OCI-LY3 (cell line): ENCODE measurements around the gene TNRC18.

Experiments
- H2AFZ ChIP-seq: fragments of 200-600, 300-600 bp; shearing (Covaris generic); 2 replicates; pipeline ENCODE4 v1.6.0; 2014; ENCODE audit warnings: antibody characterized with exemption, low read depth, low read length
- H3K27ac ChIP-seq: fragments of 200-600, 300-600 bp; sonication (generic); 2 replicates; pipeline ENCODE4 v1.5.1; 2014; ENCODE audit warnings: mild to moderate bottlenecking, low read length, moderate library complexity, mixed read lengths
- H3K27me3 ChIP-seq: fragments of 200-600, 300-600 bp; sonication (generic); 2 replicates; pipeline ENCODE4 v1.6.1; 2014; ENCODE audit warnings: low read depth, low read length, mixed read lengths
- H3K36me3 ChIP-seq: fragments of 200-600, 300-600 bp; sonication (generic); replicated peaks from 2 replicates; pipeline ENCODE3; 2014; ENCODE audit warnings: low read depth, low read length, mixed read lengths
- H3K4me1 ChIP-seq: fragments of 300-600, 200-600 bp; sonication (generic); 2 replicates; pipeline ENCODE4 v1.6.1; 2014; ENCODE audit warnings: low read length, mixed read lengths
- H3K4me2 ChIP-seq: fragments of 200-600, 300-600 bp; sonication (generic); 2 replicates; pipeline ENCODE4 v1.6.1; 2014; ENCODE audit warnings: low read length, mixed read lengths
- H3K4me3 ChIP-seq: fragments of 300-600, 200-600 bp; sonication (generic); 2 replicates; pipeline ENCODE4 v1.5.1; 2014; ENCODE audit warnings: antibody characterized with exemption, mild to moderate bottlenecking, low read length, moderate library complexity
- H3K79me2 ChIP-seq: fragments of 300-600, 200-600 bp; shearing (Covaris generic); 2 replicates; pipeline ENCODE4 v1.6.1; 2014; ENCODE audit warnings: mild to moderate bottlenecking, low read length, mixed read lengths
- H3K9ac ChIP-seq: fragments of 300-600, 200-600 bp; shearing (Covaris generic); 2 replicates; pipeline ENCODE4 v1.6.0; 2014; ENCODE audit warnings: mild to moderate bottlenecking, low read length, moderate library complexity
- H3K9me3 ChIP-seq: fragments of 200-600, 300-600 bp; shearing (Covaris generic); 2 replicates; pipeline ENCODE4 v1.6.1; 2014; ENCODE audit warnings: low read length, mixed read lengths; ENCODE audit not compliant: insufficient read depth
- H4K20me1 ChIP-seq: fragments of 200-600, 300-600 bp; sonication (generic); 2 replicates; pipeline ENCODE4 v1.6.1; 2016; ENCODE audit warnings: low read length, mixed read lengths; ENCODE audit not compliant: insufficient read depth
- EZH2phosphoT487 ChIP-seq: fragments of 200-600 bp; shearing (Covaris generic); IDR thresholded peaks from 2 replicates; pipeline ENCODE4 v1.6.1; 2018; ENCODE audit warnings: antibody characterized with exemption, mixed run types, low read depth
- TF ChIP-seq, protein P1 (sequence below): fragments of 200-600, 300-600 bp; sonication (generic); IDR thresholded peaks from 2 replicates; pipeline ENCODE4 v1.5.1; 2014; ENCODE audit warnings: antibody characterized with exemption, low read length, low read depth

TNRC18 gene

DNA sequence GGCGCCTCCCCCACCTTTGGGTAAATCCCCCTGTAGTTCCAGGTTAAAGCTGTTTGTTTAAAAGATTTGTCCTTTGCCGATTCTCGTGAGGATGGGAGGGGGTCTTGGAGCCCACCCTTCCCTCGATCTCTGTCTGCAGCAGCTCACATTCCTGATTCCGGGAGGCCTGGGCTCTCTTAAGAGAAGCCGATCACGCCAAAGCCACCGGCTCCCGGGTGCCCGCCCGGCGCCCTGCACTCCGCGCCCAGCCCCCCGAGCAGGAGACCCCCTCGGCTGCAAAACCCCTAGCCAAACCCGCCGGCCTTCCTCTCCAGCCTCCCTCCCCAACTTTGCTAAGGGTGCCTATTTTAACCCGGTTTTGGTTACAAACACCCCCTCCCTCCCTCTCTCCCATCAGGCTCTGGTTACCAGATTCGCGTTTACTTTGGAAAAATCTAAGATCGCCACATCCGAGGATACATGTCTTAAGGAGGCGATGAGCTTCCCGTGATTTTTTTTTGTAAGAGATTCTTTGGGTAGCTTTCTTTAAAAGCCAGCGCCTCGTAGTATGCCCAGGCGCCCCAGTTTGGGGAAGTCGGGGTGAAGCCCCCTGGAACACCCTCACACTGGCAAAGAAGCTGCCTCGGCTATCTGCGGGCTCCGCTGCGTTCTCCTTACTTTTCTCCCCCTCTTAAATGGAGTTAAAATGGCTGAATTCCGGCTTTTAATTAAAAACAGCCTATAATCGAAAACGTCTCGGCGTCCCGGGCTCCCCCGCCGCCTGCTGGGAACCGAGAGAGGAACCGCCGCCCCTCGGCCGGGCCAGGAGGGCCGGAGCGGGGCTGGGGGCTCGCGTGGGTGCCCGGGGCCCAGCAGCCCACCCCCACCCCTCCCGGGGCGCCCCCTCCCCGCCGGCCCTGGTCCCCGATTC is 983 bp downstream of the TNRC18 start:
- H3K36me3 ChIP-seq, result no peaks in the 10 kb centered on the region
- no peaks in the 10 kb centered on the region for H3K4me1 ChIP-seq
- peaks cover 13% of the 10 kb centered on the region; the same call in 1 of the 2 replicates for H3K79me2 ChIP-seq
- no peaks in the 10 kb centered on the region for H3K9me3 ChIP-seq
- H2AFZ ChIP-seq, result peak overlapping the region; percentile 73
- peak overlapping the region; percentile 57 for H3K27ac ChIP-seq
- no peaks in the 10 kb centered on the region for H4K20me1 ChIP-seq
- TF ChIP-seq, protein P1, sequence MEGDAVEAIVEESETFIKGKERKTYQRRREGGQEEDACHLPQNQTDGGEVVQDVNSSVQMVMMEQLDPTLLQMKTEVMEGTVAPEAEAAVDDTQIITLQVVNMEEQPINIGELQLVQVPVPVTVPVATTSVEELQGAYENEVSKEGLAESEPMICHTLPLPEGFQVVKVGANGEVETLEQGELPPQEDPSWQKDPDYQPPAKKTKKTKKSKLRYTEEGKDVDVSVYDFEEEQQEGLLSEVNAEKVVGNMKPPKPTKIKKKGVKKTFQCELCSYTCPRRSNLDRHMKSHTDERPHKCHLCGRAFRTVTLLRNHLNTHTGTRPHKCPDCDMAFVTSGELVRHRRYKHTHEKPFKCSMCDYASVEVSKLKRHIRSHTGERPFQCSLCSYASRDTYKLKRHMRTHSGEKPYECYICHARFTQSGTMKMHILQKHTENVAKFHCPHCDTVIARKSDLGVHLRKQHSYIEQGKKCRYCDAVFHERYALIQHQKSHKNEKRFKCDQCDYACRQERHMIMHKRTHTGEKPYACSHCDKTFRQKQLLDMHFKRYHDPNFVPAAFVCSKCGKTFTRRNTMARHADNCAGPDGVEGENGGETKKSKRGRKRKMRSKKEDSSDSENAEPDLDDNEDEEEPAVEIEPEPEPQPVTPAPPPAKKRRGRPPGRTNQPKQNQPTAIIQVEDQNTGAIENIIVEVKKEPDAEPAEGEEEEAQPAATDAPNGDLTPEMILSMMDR, result no peak
- no peak for TF ChIP-seq EZH2phosphoT487
- H3K4me3 ChIP-seq, result peak overlapping the region; percentile 95
- H3K27me3 ChIP-seq, result peaks cover 6% of the 10 kb centered on the region
- peak overlapping the region; percentile 96 for H3K4me2 ChIP-seq
- peak overlapping the region; percentile 95 for H3K9ac ChIP-seq

DNA sequence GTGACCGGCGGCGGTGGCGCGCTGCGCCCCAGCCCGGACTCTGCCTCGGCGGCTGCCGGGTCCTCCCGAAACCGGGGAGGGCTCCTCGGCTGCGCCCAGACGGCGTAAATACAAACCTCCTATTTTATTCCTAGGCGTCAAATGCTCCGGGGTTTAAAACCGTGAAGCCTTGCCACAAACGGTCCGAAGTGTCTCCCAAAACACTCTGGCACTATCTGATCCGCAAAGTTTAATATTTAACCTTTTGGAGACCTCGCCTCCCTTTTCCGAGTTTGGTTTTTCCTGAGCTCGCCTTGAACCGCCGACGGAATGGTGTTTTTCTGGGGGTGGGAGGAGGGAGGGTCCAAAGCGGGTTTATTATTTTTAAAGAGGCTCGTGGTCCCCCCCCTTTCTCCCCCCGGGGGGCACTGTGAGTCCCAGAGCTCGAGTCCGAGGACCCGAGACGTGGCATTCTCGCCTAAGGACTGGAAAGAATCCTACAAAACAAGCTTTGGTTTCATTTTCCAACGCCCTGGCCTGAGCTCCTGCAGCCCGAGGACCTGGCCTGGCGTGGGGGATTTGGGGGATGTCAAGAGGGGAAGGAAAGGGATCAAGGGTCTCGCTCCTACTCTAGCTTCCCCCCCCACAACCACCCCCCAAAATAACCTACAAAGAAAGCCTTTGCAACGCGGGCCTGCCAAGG is 1.8 kb downstream of the TNRC18 start:
- Histone ChIP-seq H3K27ac (no peak overlapping the region), H3K4me2 (peak overlapping the region; percentile 96), H3K9ac (peak overlapping the region; percentile 95), H3K9me3 (no peaks in the 10 kb centered on the region), H4K20me1 (no peaks in the 10 kb centered on the region), H3K27me3 (peaks cover 6% of the 10 kb centered on the region), H3K4me3 (peak overlapping the region; percentile 95), H2AFZ (peak overlapping the region; percentile 73; the same call in 1 of the 2 replicates), H3K36me3 (no peaks in the 10 kb centered on the region), H3K4me1 (no peaks in the 10 kb centered on the region), H3K79me2 (peaks cover 13% of the 10 kb centered on the region; the same call in 1 of the 2 replicates)
- TF ChIP-seq, protein P1, result no peak
- TF ChIP-seq EZH2phosphoT487, result no peak

DNA sequence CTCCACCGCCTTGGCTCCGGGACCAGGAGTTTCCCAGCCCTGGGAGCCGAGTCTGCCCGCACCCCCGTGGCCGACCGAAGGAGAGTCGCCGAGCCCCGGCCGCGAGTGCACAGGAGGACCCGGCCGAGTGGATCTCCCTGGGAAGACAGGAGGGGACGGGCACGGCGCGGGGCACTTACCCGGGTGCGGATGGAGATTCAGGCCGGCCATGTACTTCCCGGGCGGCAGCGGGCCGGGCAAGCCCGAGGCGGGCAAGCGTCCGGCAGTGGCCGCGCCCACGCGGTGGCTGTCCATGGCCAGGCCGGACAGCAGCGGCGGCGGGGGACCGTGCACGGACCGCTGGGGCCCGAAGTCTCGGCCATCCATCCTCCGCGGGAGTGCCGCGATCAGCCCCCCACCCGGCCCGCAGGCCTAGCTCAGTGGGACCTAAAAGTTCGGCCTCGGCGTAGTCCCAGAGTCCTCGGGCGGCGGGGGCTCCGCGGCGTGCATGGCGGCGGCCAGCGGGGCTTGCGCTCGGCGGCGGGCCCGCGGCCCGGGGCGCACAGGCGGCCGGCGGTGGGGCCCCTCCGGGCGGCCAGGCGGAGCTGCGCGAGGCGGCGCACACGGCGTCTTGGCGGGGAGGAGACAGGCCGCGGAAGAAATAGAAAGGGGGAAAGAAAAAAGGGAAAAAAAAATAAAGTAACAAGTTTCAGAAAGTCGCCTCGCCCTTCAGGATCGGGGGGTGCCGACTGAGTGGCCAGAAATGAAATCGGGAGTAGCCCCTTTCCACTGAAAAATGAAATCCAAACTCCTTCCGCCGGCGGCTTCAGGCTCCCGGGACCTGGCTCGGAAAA is 2.5 kb downstream of the TNRC18 start:
- peak overlapping the region; percentile 95; the same call in 1 of the 2 replicates for H3K4me3 ChIP-seq
- H4K20me1 ChIP-seq, result no peaks in the 10 kb centered on the region
- H3K79me2 ChIP-seq, result peaks cover 13% of the 10 kb centered on the region; the same call in 1 of the 2 replicates
- no peak overlapping the region for H3K27ac ChIP-seq
- TF ChIP-seq, protein P1, result no peak
- no peak for TF ChIP-seq EZH2phosphoT487
- H3K27me3 ChIP-seq, result peaks cover 6% of the 10 kb centered on the region
- no peak overlapping the region for H2AFZ ChIP-seq
- no peaks in the 10 kb centered on the region for H3K4me1 ChIP-seq
- H3K9me3 ChIP-seq, result no peaks in the 10 kb centered on the region
- no peaks in the 10 kb centered on the region for H3K36me3 ChIP-seq
- H3K4me2 ChIP-seq, result peak overlapping the region; percentile 96
- no peak overlapping the region for H3K9ac ChIP-seq
